HG02678 (cell line): ENCODE data around the gene SLC18B1.

ENCODE experiments used
- ATAC-seq: cut with Tn5 transposase; IDR thresholded peaks from one replicate; pipeline ENCODE4 v1.9.1; 2021; ENCODE audit warnings: mild to moderate bottlenecking, moderate library complexity; ENCODE audit not compliant: unreplicated experiment

The SLC18B1 gene

GRCh38 chr6:132748446-132748845 is 50.0 kb downstream of the SLC18B1 start:
- ATAC-seq: no peak

GRCh38 chr6:132746048-132746447 is 52.4 kb downstream of the SLC18B1 start:
- ATAC-seq: no peak

- no peak for ATAC-seq
Observed at GRCh38 chr6:132742495-132742894, 55.9 kb downstream of the SLC18B1 start.

- ATAC-seq: no peak
Observed at GRCh38 chr6:132741281-132741680, 57.2 kb downstream of the SLC18B1 start.

- no peak for ATAC-seq
Observed at GRCh38 chr6:132736239-132736638, 62.2 kb downstream of the SLC18B1 start.

- no peak for ATAC-seq
Observed at GRCh38 chr6:132734694-132735236, 63.7 kb downstream of the SLC18B1 start.

- ATAC-seq: no peak
Observed at GRCh38 chr6:132733814-132734213, 64.6 kb downstream of the SLC18B1 start.

GRCh38 chr6:132733283-132733682 is 65.2 kb downstream of the SLC18B1 start:
- no peak for ATAC-seq

- no peak for ATAC-seq
Observed at GRCh38 chr6:132731086-132731485, 67.4 kb downstream of the SLC18B1 start.

- no peak for ATAC-seq
Observed at GRCh38 chr6:132730560-132730959, 67.9 kb downstream of the SLC18B1 start.

- no peak for ATAC-seq
Observed at GRCh38 chr6:132728616-132729015, 69.8 kb downstream of the SLC18B1 start.

GRCh38 chr6:132726608-132726975 is 71.8 kb downstream of the SLC18B1 start:
- peak; percentile 23 for ATAC-seq

GRCh38 chr6:132725947-132726607 is 72.4 kb downstream of the SLC18B1 start:
- peak; percentile 82 for ATAC-seq

GRCh38 chr6:132725471-132725870 is 73.0 kb downstream of the SLC18B1 start:
- no peak for ATAC-seq

- ATAC-seq: no peak
Observed at GRCh38 chr6:132719736-132720448, 78.5 kb downstream of the SLC18B1 start.
